NCI-H82 treated with DMSO at 0.1 percent for 48 hours (cell line): ENCODE data around the gene UBR3.
"Not testable (repeated sequence)": the region's sequence is repeated elsewhere in the genome, so short reads cannot be mapped to it uniquely, and the experiment has no call there.

Experiments
- DNase-seq: peaks from one replicate; lab custom pipeline; 2025; ENCODE audit not compliant: unreplicated experiment; lab: John Stamatoyannopoulos, UW

UBR3 gene

GRCh38 chr2:170098626-170099312 is 271.5 kb downstream of the UBR3 start:
- no peak for DNase-seq

GRCh38 chr2:170101789-170102188 is 274.5 kb downstream of the UBR3 start:
- DNase-seq: no peak

- DNase-seq: no peak
Measured at GRCh38 chr2:170106102-170106840, 279.0 kb downstream of the UBR3 start.

- DNase-seq: no peak
Measured at GRCh38 chr2:170113168-170113894, 286.1 kb downstream of the UBR3 start.

GRCh38 chr2:170115501-170116229 is 288.4 kb downstream of the UBR3 start:
- DNase-seq: no peak

GRCh38 chr2:170118641-170119040 is 291.4 kb downstream of the UBR3 start:
- DNase-seq: no peak

GRCh38 chr2:170119326-170119725 is 292.1 kb downstream of the UBR3 start:
- DNase-seq: not testable (repeated sequence)

- no peak for DNase-seq
Measured at GRCh38 chr2:170121689-170122088, 294.4 kb downstream of the UBR3 start.

- DNase-seq: no peak
Measured at GRCh38 chr2:170122883-170123547, 295.8 kb downstream of the UBR3 start.

- no peak for DNase-seq
Measured at GRCh38 chr2:170123593-170123992, 296.3 kb downstream of the UBR3 start.

- not testable (repeated sequence) for DNase-seq
Measured at GRCh38 chr2:170126138-170126728, 299.0 kb downstream of the UBR3 start.
